OCI-LY1 (cell line): ENCODE results near the gene ACCS.

ENCODE experiments used
- EZH2 ChIP-seq: fragments of 200-600 bp; sonication (generic), shearing (Covaris generic); IDR thresholded peaks from 2 replicates; pipeline ENCODE4 v1.8.0; 2017; ENCODE audit warnings: borderline replicate concordance, mixed run types, mild to moderate bottlenecking, antibody characterized with exemption, low read length, moderate library complexity, mixed read lengths
- TF ChIP-seq, protein P1 (sequence below): fragments of 200-600 bp; sonication (generic), shearing (Covaris generic); IDR thresholded peaks from 2 replicates; pipeline ENCODE4 v1.5.1; 2017; ENCODE audit warnings: mild to moderate bottlenecking, antibody characterized with exemption, low read length, moderate library complexity, mixed read lengths

DNA sequence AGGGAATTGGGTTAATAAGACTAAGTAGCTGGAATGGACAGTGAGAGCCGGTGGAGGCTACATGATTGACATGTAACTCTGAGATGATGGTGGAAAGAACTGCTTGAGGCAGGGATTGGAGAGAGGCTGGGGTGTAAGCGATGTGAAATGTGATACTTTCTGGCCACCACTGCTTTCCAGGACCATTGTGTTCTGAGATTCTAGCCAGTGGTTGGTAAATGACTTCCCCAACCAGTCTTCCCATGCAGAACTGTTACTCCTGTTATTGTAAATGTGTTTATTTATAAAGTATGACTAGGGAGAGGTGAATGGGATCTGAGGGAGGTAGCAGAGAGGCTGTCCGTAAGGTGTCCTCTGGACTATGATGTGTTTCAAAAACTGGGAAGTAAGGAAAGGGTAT is 47.5 kb downstream of the ACCS start:
- TF ChIP-seq, protein P1, sequence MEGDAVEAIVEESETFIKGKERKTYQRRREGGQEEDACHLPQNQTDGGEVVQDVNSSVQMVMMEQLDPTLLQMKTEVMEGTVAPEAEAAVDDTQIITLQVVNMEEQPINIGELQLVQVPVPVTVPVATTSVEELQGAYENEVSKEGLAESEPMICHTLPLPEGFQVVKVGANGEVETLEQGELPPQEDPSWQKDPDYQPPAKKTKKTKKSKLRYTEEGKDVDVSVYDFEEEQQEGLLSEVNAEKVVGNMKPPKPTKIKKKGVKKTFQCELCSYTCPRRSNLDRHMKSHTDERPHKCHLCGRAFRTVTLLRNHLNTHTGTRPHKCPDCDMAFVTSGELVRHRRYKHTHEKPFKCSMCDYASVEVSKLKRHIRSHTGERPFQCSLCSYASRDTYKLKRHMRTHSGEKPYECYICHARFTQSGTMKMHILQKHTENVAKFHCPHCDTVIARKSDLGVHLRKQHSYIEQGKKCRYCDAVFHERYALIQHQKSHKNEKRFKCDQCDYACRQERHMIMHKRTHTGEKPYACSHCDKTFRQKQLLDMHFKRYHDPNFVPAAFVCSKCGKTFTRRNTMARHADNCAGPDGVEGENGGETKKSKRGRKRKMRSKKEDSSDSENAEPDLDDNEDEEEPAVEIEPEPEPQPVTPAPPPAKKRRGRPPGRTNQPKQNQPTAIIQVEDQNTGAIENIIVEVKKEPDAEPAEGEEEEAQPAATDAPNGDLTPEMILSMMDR = no peak
- no peak for TF ChIP-seq EZH2
